Measurements from ENCODE around the gene TMEM40.

TMEM40 gene

DNA sequence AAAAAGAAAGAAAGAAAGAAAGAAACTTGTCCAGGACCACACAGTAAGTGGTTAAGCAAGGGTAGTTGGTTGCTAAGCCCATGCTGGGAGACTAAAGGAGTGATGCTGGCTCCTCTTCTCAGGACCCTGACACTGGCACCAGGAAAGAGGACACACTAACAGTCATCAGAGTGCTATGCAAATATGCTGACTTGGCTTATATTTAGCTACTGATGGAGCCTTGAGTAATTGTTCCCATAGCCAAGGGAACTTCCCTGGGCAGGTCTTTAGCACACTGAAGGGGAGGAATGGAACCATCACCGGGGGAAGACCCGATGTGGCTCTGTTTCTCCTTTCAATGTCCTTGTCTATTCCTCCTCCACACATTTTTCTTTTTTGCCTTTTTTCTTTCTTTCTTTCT, 6.2 kb downstream of the TMEM40 start:
- Histone ChIP-seq H3K4me3 (ENCODE audit: low read length) (no peak overlapping the region), H3K9me3 (ENCODE audit: low read length) (no peaks in the 10 kb centered on the region), H2AFZ (ENCODE audit: low read depth, low read length) (no peak overlapping the region), H3K27me3 (ENCODE audit: insufficient read depth, low read length) (no peaks in the 10 kb centered on the region), H3K36me3 (ENCODE audit: insufficient read depth, low read length) (no peaks in the 10 kb centered on the region), H3K4me1 (ENCODE audit: insufficient read depth, low read length) (no peaks in the 10 kb centered on the region)

DNA sequence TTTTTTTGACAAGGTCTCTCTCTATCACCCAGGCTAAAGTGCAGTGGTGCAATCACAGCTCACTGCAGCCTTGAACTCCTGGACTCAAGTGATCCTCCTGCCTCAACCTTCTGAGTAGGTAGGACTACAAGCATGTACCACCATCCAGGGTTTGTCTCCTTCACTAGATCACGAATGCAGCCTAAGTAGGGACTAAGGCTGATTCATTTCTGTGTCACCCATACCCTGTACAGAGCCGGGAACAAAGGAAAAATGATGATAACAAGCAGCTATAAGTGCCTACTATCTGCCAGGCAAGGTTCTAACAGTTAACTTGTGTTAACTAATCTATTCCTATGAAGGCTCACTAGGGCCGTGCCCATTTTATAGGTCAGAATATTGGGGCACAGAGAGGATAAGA, 7.0 kb downstream of the TMEM40 start:
- no peaks in the 10 kb centered on the region for H3K4me1 ChIP-seq (ENCODE audit: insufficient read depth, low read length)
- H2AFZ ChIP-seq (ENCODE audit: low read depth, low read length): no peak overlapping the region
- no peak overlapping the region for H3K4me3 ChIP-seq (ENCODE audit: low read length)
- H3K36me3 ChIP-seq (ENCODE audit: insufficient read depth, low read length): no peaks in the 10 kb centered on the region
- no peaks in the 10 kb centered on the region for H3K9me3 ChIP-seq (ENCODE audit: low read length)
- no peaks in the 10 kb centered on the region for H3K27me3 ChIP-seq (ENCODE audit: insufficient read depth, low read length)

DNA sequence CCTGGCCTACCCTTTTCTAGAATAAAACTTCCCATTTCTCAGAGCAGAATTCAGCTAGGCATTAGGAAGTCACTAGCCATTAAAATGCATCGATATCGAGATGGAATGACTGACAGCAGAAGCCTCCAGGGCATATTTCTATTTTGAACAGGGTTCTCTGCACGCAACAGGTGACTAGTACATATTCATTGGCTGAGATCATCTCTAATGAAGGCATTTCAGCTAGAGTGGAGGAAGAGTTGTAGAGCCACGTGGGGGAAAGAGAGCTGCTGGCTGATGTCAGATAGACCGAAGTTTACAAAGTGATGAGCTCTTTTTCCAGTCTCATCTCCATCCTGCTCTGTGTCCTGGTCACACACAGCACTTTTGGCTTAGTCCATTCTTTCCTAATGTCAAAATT, 7.5 kb downstream of the TMEM40 start:
- no peak overlapping the region for H2AFZ ChIP-seq (ENCODE audit: low read depth, low read length)
- H3K4me3 ChIP-seq (ENCODE audit: low read length): no peak overlapping the region
- no peaks in the 10 kb centered on the region for H3K27me3 ChIP-seq (ENCODE audit: insufficient read depth, low read length)
- no peaks in the 10 kb centered on the region for H3K36me3 ChIP-seq (ENCODE audit: insufficient read depth, low read length)
- no peaks in the 10 kb centered on the region for H3K9me3 ChIP-seq (ENCODE audit: low read length)
- no peaks in the 10 kb centered on the region for H3K4me1 ChIP-seq (ENCODE audit: insufficient read depth, low read length)

DNA sequence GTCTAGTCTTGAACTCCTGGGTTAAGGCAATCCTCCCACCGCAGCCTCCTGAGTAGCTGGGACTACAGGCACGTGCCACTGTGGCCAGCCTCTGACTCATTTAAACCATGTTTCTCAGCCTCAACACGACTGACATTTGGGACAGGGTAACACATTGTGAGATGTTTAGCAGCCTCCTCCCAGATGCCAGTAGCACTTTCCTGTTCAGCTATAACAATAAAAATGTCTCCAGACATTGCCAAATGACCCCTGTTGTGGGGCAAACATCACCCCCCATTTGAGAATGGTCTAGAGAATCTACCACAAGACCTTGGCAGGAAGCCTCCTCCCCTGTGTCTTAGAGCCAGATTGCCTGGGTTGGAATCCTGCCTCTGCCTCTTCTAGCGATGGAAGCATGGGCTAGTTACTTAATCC, 8.4 kb downstream of the TMEM40 start:
- Histone ChIP-seq H3K36me3 (ENCODE audit: insufficient read depth, low read length) (no peaks in the 10 kb centered on the region), H3K4me1 (ENCODE audit: insufficient read depth, low read length) (no peaks in the 10 kb centered on the region), H2AFZ (ENCODE audit: low read depth, low read length) (no peak overlapping the region), H3K27me3 (ENCODE audit: insufficient read depth, low read length) (no peaks in the 10 kb centered on the region), H3K4me3 (ENCODE audit: low read length) (no peak overlapping the region), H3K9me3 (ENCODE audit: low read length) (no peaks in the 10 kb centered on the region)

DNA sequence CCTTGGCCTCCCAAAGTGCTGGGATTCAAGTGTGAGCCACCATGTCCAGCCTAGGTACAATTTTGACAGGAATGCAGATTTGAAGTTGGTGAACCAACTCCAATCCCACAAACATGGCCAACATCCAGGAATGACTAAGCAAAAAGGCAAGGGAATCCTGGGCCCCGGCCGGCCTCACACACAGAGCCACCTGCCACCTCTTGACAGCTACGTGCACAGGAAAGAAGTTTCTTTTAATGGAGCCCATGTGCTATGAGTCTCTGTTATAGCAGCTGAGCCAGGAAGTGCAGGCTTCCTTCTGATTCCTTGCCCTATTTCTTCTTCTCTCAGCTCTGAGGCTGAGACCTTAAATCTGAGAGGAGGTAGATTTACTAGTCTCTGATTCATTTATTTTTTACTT, 8.8 kb downstream of the TMEM40 start:
- no peaks in the 10 kb centered on the region for H3K36me3 ChIP-seq (ENCODE audit: insufficient read depth, low read length)
- no peak overlapping the region for H2AFZ ChIP-seq (ENCODE audit: low read depth, low read length)
- H3K27me3 ChIP-seq (ENCODE audit: insufficient read depth, low read length): no peaks in the 10 kb centered on the region
- no peaks in the 10 kb centered on the region for H3K4me1 ChIP-seq (ENCODE audit: insufficient read depth, low read length)
- H3K9me3 ChIP-seq (ENCODE audit: low read length): no peaks in the 10 kb centered on the region
- H3K4me3 ChIP-seq (ENCODE audit: low read length): no peak overlapping the region

DNA sequence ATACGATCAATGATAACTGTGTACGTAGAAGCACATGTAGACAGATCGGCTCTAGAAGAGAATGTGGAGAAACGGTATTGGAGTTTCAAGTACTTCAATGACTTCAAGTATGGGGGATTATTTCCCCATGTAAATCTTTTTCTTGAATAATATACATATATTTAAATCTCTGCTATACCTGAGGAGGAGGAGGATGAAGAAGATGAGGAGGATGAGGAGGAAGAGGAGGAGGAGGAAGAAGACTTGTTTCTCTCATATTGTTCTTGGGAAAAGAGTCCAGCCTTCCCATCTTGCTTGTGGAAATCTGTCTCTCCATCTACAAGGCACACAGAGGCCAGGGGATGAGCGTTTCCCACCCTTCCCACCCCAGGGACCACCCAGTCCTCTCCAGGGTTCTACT, 10.6 kb downstream of the TMEM40 start:
- H3K36me3 ChIP-seq (ENCODE audit: insufficient read depth, low read length): no peaks in the 10 kb centered on the region
- no peak overlapping the region for H2AFZ ChIP-seq (ENCODE audit: low read depth, low read length)
- H3K9me3 ChIP-seq (ENCODE audit: low read length): no peaks in the 10 kb centered on the region
- no peaks in the 10 kb centered on the region for H3K4me1 ChIP-seq (ENCODE audit: insufficient read depth, low read length)
- H3K27me3 ChIP-seq (ENCODE audit: insufficient read depth, low read length): peaks cover 3% of the 10 kb centered on the region
- H3K4me3 ChIP-seq (ENCODE audit: low read length): no peak overlapping the region

DNA sequence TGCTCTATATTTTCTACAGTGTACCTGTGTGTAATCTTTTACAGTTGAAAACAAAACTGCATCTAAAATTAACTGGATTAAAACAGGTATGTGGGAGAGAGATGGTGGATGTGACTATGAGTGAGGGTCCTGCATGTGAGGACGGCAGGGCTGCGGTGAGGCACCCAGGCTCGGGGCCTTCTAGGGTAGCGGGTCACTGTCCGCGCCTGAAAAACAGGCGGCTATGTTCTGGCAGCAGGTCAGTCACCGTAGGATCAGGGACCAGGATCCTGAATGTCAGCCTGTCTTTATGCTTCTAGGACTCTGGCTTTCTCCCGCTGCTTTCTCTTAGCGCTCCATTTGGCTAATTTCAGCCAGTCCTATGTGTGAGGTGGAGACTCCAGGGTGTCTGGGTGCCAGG, 12.6 kb downstream of the TMEM40 start:
- H3K9me3 ChIP-seq (ENCODE audit: low read length): no peaks in the 10 kb centered on the region
- no peak overlapping the region for H3K4me3 ChIP-seq (ENCODE audit: low read length)
- H3K36me3 ChIP-seq (ENCODE audit: insufficient read depth, low read length): no peaks in the 10 kb centered on the region
- peaks cover 3% of the 10 kb centered on the region for H3K27me3 ChIP-seq (ENCODE audit: insufficient read depth, low read length)
- H3K4me1 ChIP-seq (ENCODE audit: insufficient read depth, low read length): no peaks in the 10 kb centered on the region
- no peak overlapping the region for H2AFZ ChIP-seq (ENCODE audit: low read depth, low read length)

DNA sequence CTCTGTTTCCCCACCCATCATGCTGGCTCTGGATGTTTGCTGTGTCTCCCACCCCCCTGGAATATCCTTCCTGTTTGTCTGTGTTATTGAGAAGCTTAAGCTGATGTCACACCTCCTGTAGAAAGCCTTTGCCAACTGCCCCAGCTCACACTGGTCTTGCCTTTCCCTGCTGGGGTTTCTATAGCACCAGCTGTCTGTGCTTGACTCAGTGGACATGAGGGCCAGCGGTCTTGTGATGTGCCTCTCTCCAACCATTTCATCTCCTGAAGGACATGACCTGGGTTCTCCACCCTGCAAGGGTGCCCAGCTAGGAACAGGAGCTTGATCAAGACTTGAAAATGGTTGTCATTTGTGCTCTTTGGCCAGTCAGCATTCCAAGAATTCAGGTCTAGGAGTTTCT, 14.7 kb downstream of the TMEM40 start:
- Histone ChIP-seq H3K4me3 (ENCODE audit: low read length) (no peak overlapping the region), H3K9me3 (ENCODE audit: low read length) (no peaks in the 10 kb centered on the region), H3K4me1 (ENCODE audit: insufficient read depth, low read length) (no peaks in the 10 kb centered on the region), H3K27me3 (ENCODE audit: insufficient read depth, low read length) (peaks cover 3% of the 10 kb centered on the region), H3K36me3 (ENCODE audit: insufficient read depth, low read length) (no peaks in the 10 kb centered on the region), H2AFZ (ENCODE audit: low read depth, low read length) (no peak overlapping the region)

DNA sequence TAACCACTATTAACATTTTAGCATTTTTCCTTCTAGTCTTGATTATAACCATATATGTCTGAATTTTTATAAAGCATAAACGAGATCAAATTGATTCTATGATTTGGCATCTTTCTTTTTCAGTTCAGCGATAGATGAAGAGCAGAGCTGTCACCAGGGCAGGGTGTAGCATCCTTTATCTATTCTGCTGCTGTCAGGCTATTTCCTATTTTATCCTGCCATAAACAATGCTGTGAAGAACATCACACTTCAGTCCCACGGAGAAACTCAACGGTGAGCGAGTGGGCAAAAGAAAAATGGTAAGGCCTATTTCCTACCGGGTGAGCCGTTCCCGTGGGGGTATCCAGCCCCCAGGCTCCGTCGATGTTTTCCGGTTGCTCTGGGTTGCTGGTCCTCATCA, 15.5 kb downstream of the TMEM40 start:
- no peaks in the 10 kb centered on the region for H3K36me3 ChIP-seq (ENCODE audit: insufficient read depth, low read length)
- no peak overlapping the region for H3K4me3 ChIP-seq (ENCODE audit: low read length)
- no peaks in the 10 kb centered on the region for H3K9me3 ChIP-seq (ENCODE audit: low read length)
- H3K27me3 ChIP-seq (ENCODE audit: insufficient read depth, low read length): peaks cover 3% of the 10 kb centered on the region
- no peaks in the 10 kb centered on the region for H3K4me1 ChIP-seq (ENCODE audit: insufficient read depth, low read length)
- H2AFZ ChIP-seq (ENCODE audit: low read depth, low read length): no peak overlapping the region

DNA sequence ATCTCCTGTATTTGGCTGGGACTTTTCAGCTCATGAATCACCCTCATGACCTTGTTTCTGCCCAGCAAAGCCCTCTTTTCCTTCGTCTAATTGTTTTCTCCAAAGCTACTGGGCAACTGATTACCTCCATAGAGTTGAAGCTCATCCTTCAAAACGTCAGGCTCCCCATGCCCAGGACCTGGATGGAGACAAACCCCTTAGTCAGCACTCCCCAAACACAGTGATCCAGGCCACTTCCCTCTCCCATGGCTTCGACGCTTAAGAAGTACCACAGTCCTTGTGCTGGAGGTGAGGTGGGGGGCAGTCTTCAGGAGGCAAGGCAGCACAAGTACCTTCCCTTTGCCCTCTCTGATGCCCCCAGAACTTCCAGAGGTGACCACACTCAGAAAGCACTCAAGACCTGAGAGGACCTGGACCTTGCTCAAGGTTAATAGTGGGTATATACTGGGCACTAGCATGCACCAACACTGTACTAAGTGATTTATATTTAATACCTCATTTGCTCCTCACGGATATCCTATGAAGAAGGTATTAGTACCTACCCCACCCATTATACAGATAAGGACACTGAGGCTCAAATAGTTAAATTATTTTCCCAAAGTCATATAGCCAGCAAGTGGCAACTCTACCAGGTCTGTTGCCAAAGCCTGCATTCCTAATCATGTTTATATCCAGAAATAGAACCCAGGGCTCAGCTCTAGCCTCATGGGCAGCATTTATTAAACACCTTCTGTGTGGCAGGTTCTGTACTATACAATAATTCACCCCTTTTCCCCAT, 16.5 kb downstream of the TMEM40 start:
- H3K4me3 ChIP-seq (ENCODE audit: low read length): no peak overlapping the region

DNA sequence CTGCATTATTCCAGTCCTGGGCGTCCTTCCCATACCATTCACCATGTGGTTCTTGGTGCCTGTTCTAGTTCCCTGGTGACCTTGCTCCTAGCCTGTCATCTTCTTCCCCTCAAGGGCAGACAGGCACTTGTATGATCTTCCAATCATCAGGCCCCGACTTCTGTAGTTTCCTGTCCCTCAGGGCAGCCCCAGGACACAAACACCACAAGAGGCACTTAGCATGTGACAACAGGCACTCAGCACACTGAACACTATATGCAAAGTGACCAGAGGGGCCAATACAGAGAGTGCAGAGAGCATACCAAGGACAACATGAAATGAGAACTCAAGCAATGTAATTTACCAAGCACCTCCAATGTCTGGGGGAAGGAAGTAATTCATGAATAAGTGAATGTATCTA, 17.9 kb downstream of the TMEM40 start:
- H3K36me3 ChIP-seq (ENCODE audit: insufficient read depth, low read length): no peaks in the 10 kb centered on the region

More for the DNA sequence above, 16.5 kb downstream of the TMEM40 start:
- Histone ChIP-seq H3K9me3 (ENCODE audit: low read length) (no peaks in the 10 kb centered on the region), H3K27me3 (ENCODE audit: insufficient read depth, low read length) (peaks cover 3% of the 10 kb centered on the region), H3K4me1 (ENCODE audit: insufficient read depth, low read length) (no peaks in the 10 kb centered on the region), H2AFZ (ENCODE audit: low read depth, low read length) (no peak overlapping the region), H3K36me3 (ENCODE audit: insufficient read depth, low read length) (no peaks in the 10 kb centered on the region)

DNA sequence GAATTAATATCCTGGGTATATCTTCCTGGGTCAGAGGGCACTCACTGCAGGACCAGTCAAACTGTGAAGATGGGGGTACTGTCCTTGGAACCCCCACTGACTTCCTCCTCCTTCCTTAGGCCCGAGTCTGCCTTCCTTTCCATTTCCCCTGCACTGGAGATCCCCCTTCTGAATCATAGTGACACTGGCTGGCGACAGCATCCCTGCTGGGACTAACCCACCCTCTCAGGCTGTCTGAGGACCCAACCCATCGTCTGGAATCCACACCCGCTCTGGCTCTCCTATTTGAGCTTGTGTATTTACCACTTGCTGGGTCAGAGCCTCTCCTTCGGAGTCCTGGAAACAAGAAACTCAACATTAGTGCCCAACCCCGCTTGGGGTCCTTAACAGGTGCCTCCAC, 21.2 kb downstream of the TMEM40 start:
- H3K27me3 ChIP-seq (ENCODE audit: insufficient read depth, low read length): no peaks in the 10 kb centered on the region
- H3K4me3 ChIP-seq (ENCODE audit: low read length): no peak overlapping the region
- no peaks in the 10 kb centered on the region for H3K9me3 ChIP-seq (ENCODE audit: low read length)
- H3K4me1 ChIP-seq (ENCODE audit: insufficient read depth, low read length): no peaks in the 10 kb centered on the region
- H2AFZ ChIP-seq (ENCODE audit: low read depth, low read length): no peak overlapping the region
- no peaks in the 10 kb centered on the region for H3K36me3 ChIP-seq (ENCODE audit: insufficient read depth, low read length)

More for the DNA sequence above, 17.9 kb downstream of the TMEM40 start:
- Histone ChIP-seq H3K9me3 (ENCODE audit: low read length) (no peaks in the 10 kb centered on the region), H2AFZ (ENCODE audit: low read depth, low read length) (no peak overlapping the region), H3K4me3 (ENCODE audit: low read length) (no peak overlapping the region), H3K4me1 (ENCODE audit: insufficient read depth, low read length) (no peaks in the 10 kb centered on the region), H3K27me3 (ENCODE audit: insufficient read depth, low read length) (peaks cover 3% of the 10 kb centered on the region)

DNA sequence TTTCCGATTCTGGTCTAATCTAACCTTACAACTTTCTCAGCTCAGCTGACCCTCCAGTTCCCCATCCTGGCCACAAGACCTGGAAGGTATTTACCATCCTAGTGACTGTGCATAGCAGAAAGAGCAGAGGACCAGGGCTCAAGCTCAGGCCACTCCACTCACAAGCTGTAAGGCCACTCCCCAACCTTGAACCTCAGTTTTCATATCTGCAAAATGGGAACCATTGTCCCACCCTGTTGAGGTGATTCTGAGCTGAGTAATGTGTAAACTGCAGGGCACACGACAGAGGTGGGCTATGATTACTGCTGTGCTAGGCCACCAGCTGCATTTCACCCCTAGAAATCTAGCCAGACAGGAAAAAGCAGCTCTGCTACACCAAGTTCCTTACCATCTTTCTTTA, 21.7 kb downstream of the TMEM40 start:
- Histone ChIP-seq H2AFZ (ENCODE audit: low read depth, low read length) (no peak overlapping the region), H3K36me3 (ENCODE audit: insufficient read depth, low read length) (no peaks in the 10 kb centered on the region), H3K27me3 (ENCODE audit: insufficient read depth, low read length) (no peaks in the 10 kb centered on the region), H3K9me3 (ENCODE audit: low read length) (no peaks in the 10 kb centered on the region), H3K4me1 (ENCODE audit: insufficient read depth, low read length) (no peaks in the 10 kb centered on the region), H3K4me3 (ENCODE audit: low read length) (no peak overlapping the region)

DNA sequence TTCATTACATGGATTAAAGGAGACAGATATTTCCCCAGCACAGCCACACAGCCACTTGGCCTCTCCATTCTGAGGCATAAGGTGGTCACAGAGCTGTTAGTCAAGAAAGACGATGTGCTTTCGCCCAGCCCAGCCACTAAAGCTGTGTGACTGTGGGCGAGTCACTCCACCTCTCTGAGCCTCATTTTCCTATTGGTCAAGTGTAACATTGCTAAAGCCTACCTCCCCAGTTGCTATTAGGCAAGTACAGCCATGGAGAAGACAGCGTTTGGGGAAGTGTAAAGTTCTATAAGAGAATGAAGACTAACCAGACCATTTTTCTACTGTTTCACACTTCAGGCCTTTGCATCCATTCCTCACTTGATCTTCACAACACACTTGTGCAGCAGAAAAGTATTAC, 24.1 kb downstream of the TMEM40 start:
- H2AFZ ChIP-seq (ENCODE audit: low read depth, low read length): no peak overlapping the region
- no peaks in the 10 kb centered on the region for H3K36me3 ChIP-seq (ENCODE audit: insufficient read depth, low read length)
- no peaks in the 10 kb centered on the region for H3K27me3 ChIP-seq (ENCODE audit: insufficient read depth, low read length)
- no peaks in the 10 kb centered on the region for H3K9me3 ChIP-seq (ENCODE audit: low read length)
- no peak overlapping the region for H3K4me3 ChIP-seq (ENCODE audit: low read length)
- no peaks in the 10 kb centered on the region for H3K4me1 ChIP-seq (ENCODE audit: insufficient read depth, low read length)

Data from neuron (in vitro differentiated cells).